Activated CD8-positive, alpha-beta T cell treated with anti-CD3 and anti-CD28 coated beads for 36 hours (primary cell): ENCODE results near the gene PDLIM7. TPM values are rescaled to one million over a fixed set of nuclear protein-coding genes. Genes with fewer than 3 reads are reported as not detected.

Experiments
- ATAC-seq: fragments of 200-7000 bp; cut with Tn5 transposase; one replicate; pipeline ENCODE4 v1.10.0; 2021; ENCODE audit warnings: mild to moderate bottlenecking, moderate library complexity
- CTCF ChIA-PET: fragments of 350-600 bp; sonication (Branson Sonifier 250); formaldehyde crosslinking; loops from one replicate; lab custom pipeline; 2021; ENCODE audit warnings: antibody characterized with exemption; lab: Charles Lee
- POLR2A ChIA-PET: fragments of 350-600 bp; sonication (Branson Sonifier 250); formaldehyde crosslinking; loops from one replicate; lab custom pipeline; 2021; ENCODE audit warnings: antibody characterized with exemption; lab: Charles Lee
- DNase-seq: peaks from one replicate; pipeline ENCODE4 v3.0.0-alpha.2; 2020
- H3K27ac Mint-ChIP-seq: one replicate; pipeline ENCODE4 v1.8.0; 2021; ENCODE audit warnings: mild to moderate bottlenecking, mixed read lengths
- H3K27me3 Mint-ChIP-seq: one replicate; pipeline ENCODE4 v1.8.0; 2021; ENCODE audit warnings: mixed read lengths
- H3K36me3 Mint-ChIP-seq: one replicate; pipeline ENCODE4 v1.8.0; 2021; ENCODE audit warnings: low read depth, mixed read lengths
- H3K4me1 Mint-ChIP-seq: one replicate; pipeline ENCODE4 v1.8.0; 2021; ENCODE audit warnings: low read depth, mixed read lengths
- H3K4me3 Mint-ChIP-seq: one replicate; pipeline ENCODE4 v1.8.0; 2021; ENCODE audit warnings: mild to moderate bottlenecking, moderate library complexity, mixed read lengths
- H3K9me3 Mint-ChIP-seq: one replicate; pipeline ENCODE4 v1.8.0; 2021; ENCODE audit warnings: mixed read lengths
- intact Hi-C: fragments of 100-400 bp; cut with micrococcal nuclease; formaldehyde crosslinking; loops from one replicate; pipeline ENCODE4 v1.10.0; 2022
- total RNA-seq, 2 experiments: library from RNA; stranded (reverse); gene quantifications; one replicate each; pipeline ENCODE4 v1.2.3, GENCODE V29; 2021
- TF ChIP-seq, protein P1 (sequence below): fragments of 200-600 bp; IDR thresholded peaks from one replicate; pipeline ENCODE4 v1.8.0; 2022; ENCODE audit warnings: antibody characterized with exemption, mild to moderate bottlenecking

The PDLIM7 gene
- total RNA-seq, 2 experiments from 2014 or later: 68.4 to 73.0 TPM

DNA sequence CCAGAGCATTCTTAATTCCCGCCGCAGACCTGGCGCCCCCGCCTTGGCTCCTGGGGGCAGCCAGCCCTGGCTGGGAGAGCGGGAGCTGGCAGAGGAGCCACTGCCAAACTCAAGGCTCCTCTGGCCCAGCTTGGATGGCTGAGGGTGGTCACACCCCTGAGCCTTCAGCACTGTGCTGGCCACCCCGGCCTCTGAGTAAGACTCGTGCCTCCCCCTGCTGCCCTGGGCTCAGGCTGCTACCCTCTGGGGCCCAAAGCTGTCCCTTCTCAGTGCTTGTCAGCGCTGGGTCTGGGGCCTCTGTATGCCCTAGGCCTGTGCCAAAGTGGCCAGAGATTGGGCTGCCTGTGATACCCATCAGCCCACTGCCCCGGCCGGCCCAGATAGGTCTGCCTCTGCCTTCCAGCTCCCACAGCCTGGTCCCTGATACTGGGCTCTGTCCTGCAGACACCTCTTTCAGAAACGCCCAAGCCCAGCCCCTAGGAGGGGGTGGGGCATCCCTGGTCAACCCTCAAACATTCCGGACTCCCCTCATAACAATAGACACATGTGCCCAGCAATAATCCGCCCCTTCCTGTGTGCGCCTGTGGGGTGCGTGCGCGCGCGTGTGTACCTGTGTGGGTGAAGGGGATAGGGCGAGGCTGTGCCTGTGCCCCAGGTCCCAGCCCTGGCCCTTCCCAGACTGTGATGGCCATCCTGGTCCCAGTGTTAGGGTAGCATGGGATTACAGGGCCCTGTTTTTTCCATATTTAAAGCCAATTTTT, 55.2 kb downstream of the PDLIM7 start:
- TF ChIP-seq, protein P1, sequence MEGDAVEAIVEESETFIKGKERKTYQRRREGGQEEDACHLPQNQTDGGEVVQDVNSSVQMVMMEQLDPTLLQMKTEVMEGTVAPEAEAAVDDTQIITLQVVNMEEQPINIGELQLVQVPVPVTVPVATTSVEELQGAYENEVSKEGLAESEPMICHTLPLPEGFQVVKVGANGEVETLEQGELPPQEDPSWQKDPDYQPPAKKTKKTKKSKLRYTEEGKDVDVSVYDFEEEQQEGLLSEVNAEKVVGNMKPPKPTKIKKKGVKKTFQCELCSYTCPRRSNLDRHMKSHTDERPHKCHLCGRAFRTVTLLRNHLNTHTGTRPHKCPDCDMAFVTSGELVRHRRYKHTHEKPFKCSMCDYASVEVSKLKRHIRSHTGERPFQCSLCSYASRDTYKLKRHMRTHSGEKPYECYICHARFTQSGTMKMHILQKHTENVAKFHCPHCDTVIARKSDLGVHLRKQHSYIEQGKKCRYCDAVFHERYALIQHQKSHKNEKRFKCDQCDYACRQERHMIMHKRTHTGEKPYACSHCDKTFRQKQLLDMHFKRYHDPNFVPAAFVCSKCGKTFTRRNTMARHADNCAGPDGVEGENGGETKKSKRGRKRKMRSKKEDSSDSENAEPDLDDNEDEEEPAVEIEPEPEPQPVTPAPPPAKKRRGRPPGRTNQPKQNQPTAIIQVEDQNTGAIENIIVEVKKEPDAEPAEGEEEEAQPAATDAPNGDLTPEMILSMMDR: no peak
- no peaks in the 10 kb centered on the region for H3K9me3 Mint-ChIP-seq
- H3K36me3 Mint-ChIP-seq: peaks cover 40% of the 10 kb centered on the region
- no peak overlapping the region for H3K4me3 Mint-ChIP-seq
- ATAC-seq (no peak), DNase-seq (no peak)
- peak overlapping the region; percentile 72 for H3K27ac Mint-ChIP-seq
- ChIA-PET POLR2A (interaction anchor here (1.0 to 20.7 kb wide), 8 partner anchors 13 to 130 kb away, joined by 3 to 606 read pairs (median 5); partner anchors contain the start of genes F12, GRK6, MXD3 and PFN3), CTCF (interaction anchor here (1.1 to 17.9 kb wide), 5 partner anchors 10 to 72 kb away, joined by 3 to 415 read pairs (median 102); partner anchors contain the start of genes F12 and PFN3)
- H3K27me3 Mint-ChIP-seq: no peaks in the 10 kb centered on the region
- intact Hi-C loops: no loop called here
- peaks cover 58% of the 10 kb centered on the region for H3K4me1 Mint-ChIP-seq

GRCh38 chr5:177440990-177441780, 56.2 kb downstream of the PDLIM7 start:
- intact Hi-C loops: no loop called here
- POLR2A ChIA-PET: interaction anchor here (1.0 to 20.7 kb wide), 9 partner anchors 8 to 48 kb away, joined by 3 to 606 read pairs (median 6); partner anchors contain the start of genes GRK6, PFN3 and PRR7
- DNase-seq: no peak
- Mint-ChIP-seq H3K4me1 (peaks cover 63% of the 10 kb centered on the region), H3K27ac (peak overlapping the region; percentile 87), H3K36me3 (peaks cover 50% of the 10 kb centered on the region), H3K4me3 (no peak overlapping the region), H3K9me3 (no peaks in the 10 kb centered on the region), H3K27me3 (no peaks in the 10 kb centered on the region)
- ATAC-seq: no peak
- TF ChIP-seq, protein P1: no peak
- CTCF ChIA-PET: interaction anchor here (1.1 to 17.9 kb wide), 7 partner anchors 9 to 71 kb away, joined by 3 to 415 read pairs (median 7); partner anchors contain the start of genes F12 and PFN3

- intact Hi-C loops: no loop called here
- peaks cover 56% of the 10 kb centered on the region for H3K36me3 Mint-ChIP-seq
- H3K27me3 Mint-ChIP-seq: no peaks in the 10 kb centered on the region
- H3K9me3 Mint-ChIP-seq: no peaks in the 10 kb centered on the region
- TF ChIP-seq, protein P1: no peak
- peaks cover 57% of the 10 kb centered on the region for H3K4me1 Mint-ChIP-seq
- DNase-seq (peak; percentile 71), ATAC-seq (peak; percentile 72)
- ChIA-PET POLR2A (interaction anchor here (1.4 to 20.7 kb wide), 8 partner anchors 8 to 37 kb away, joined by 4 to 606 read pairs (median 30); partner anchors contain the start of genes GRK6, PFN3 and PRR7), CTCF (interaction anchor here (1.0 to 17.9 kb wide), 6 partner anchors 10 to 130 kb away, joined by 4 to 415 read pairs (median 8); partner anchors contain the start of genes F12 and PFN3)
- peak overlapping the region; percentile 10 for H3K4me3 Mint-ChIP-seq
- H3K27ac Mint-ChIP-seq: peak overlapping the region; percentile 87
These were observed 57.0 kb downstream of the PDLIM7 start for GRCh38 chr5:177440211-177440989.

GRCh38 chr5:177439518-177440053, 57.8 kb downstream of the PDLIM7 start:
- Mint-ChIP-seq H3K27ac (peak overlapping the region; percentile 87), H3K27me3 (no peaks in the 10 kb centered on the region), H3K36me3 (peaks cover 61% of the 10 kb centered on the region), H3K4me1 (peaks cover 54% of the 10 kb centered on the region), H3K9me3 (no peaks in the 10 kb centered on the region), H3K4me3 (no peak overlapping the region)
- ATAC-seq (no peak), DNase-seq (no peak)
- TF ChIP-seq, protein P1: no peak
- intact Hi-C loops: no loop called here
- ChIA-PET POLR2A (interaction anchor here (1.0 to 20.7 kb wide), 8 partner anchors 9 to 38 kb away, joined by 3 to 606 read pairs (median 30); partner anchors contain the start of genes GRK6, PFN3 and PRR7), CTCF (interaction anchor here (1.0 to 17.9 kb wide), 6 partner anchors 13 to 129 kb away, joined by 3 to 415 read pairs (median 6); partner anchors contain the start of genes F12, GRK6 and PFN3)
